ENCODE measurements around the gene PRRT1. TPM values are rescaled to one million over a fixed set of nuclear protein-coding genes. Genes with fewer than 3 reads are reported as not detected.
"Not testable (repeated sequence)": the region's sequence is repeated elsewhere in the genome, so short reads cannot be mapped to it uniquely, and the experiment has no call there.

Gene PRRT1
- total RNA-seq, 1 donor from 2014 or later, result 1.0 TPM

- no peak for DNase-seq (ENCODE audit: low spot score)
Observed at GRCh38 chr6:32152769-32153563, 1.2 kb upstream of the PRRT1 start.

GRCh38 chr6:32151181-32151862, 417 bp downstream of the PRRT1 start:
- DNase-seq (ENCODE audit: low spot score), result no peak

- no peak for DNase-seq (ENCODE audit: low spot score)
Observed at GRCh38 chr6:32149932-32150870, 1.5 kb downstream of the PRRT1 start.

GRCh38 chr6:32149092-32149755, 2.5 kb downstream of the PRRT1 start:
- DNase-seq (ENCODE audit: low spot score), result no peak

GRCh38 chr6:32148289-32149091, 3.2 kb downstream of the PRRT1 start:
- DNase-seq (ENCODE audit: low spot score), result no peak

GRCh38 chr6:32147401-32148132, 4.2 kb downstream of the PRRT1 start:
- DNase-seq (ENCODE audit: low spot score), result no peak

- no peak for DNase-seq (ENCODE audit: low spot score)
Observed at GRCh38 chr6:32146687-32147086, 5.1 kb downstream of the PRRT1 start.

- DNase-seq (ENCODE audit: low spot score), result no peak
Observed at GRCh38 chr6:32146287-32146686, 5.5 kb downstream of the PRRT1 start.

- DNase-seq (ENCODE audit: low spot score), result not testable (repeated sequence)
Observed at GRCh38 chr6:32144238-32144637, 7.5 kb downstream of the PRRT1 start.

GRCh38 chr6:32140420-32141046, 11.2 kb downstream of the PRRT1 start:
- DNase-seq (ENCODE audit: low spot score), result no peak

GRCh38 chr6:32139590-32139989, 12.1 kb downstream of the PRRT1 start:
- no peak for DNase-seq (ENCODE audit: low spot score)

GRCh38 chr6:32137454-32137853, 14.3 kb downstream of the PRRT1 start:
- DNase-seq (ENCODE audit: low spot score), result no peak

- DNase-seq (ENCODE audit: low spot score), result no peak
Observed at GRCh38 chr6:32133786-32134185, 18.0 kb downstream of the PRRT1 start.

GRCh38 chr6:32132110-32132509, 19.6 kb downstream of the PRRT1 start:
- no peak for DNase-seq (ENCODE audit: low spot score)

GRCh38 chr6:32131439-32131948, 20.2 kb downstream of the PRRT1 start:
- DNase-seq (ENCODE audit: low spot score), result no peak

- no peak for DNase-seq (ENCODE audit: low spot score)
Observed at GRCh38 chr6:32129297-32130088, 22.2 kb downstream of the PRRT1 start.

GRCh38 chr6:32128751-32129296, 22.9 kb downstream of the PRRT1 start:
- DNase-seq (ENCODE audit: low spot score), result no peak

Measured in mesenteric fat pad (tissue), 1 donor.